Ovary (tissue), 9 donors: ENCODE measurements around the gene SAMHD1. TPM values are rescaled to one million over a fixed set of nuclear protein-coding genes. Genes with fewer than 3 reads are reported as not detected.

Experiments
- DNase-seq, 5 donors: peaks; one replicate each; pipeline ENCODE4 v3.0.0-alpha.2; 2019 to 2020
- H3K27ac ChIP-seq, 2 donors: fragments of 200-600 bp; one replicate each; pipeline versions ENCODE4 v1.5.1 to v1.8.0; 2019 to 2022
- H3K27me3 ChIP-seq: fragments of 200-600 bp; one replicate; pipeline ENCODE4 v1.8.0; 2022
- H3K36me3 ChIP-seq: fragments of 200-600 bp; sonication (generic); one replicate; pipeline ENCODE4 v1.5.1; 2019
- H3K4me1 ChIP-seq: one replicate; pipeline ENCODE4 v1.8.1; 2013; ENCODE audit warnings: mild to moderate bottlenecking, moderate library complexity; ENCODE audit not compliant: insufficient read depth
- H3K4me3 ChIP-seq: fragments of 200-600 bp; sonication (generic); one replicate; pipeline ENCODE4 v1.5.1; 2017
- H3K9me3 ChIP-seq, 2 donors: fragments of 200-600 bp in 1 of 2; sonication (generic) in 1 of 2; one replicate each; pipeline versions ENCODE4 v1.5.1 to v1.8.1; 2013 to 2019; ENCODE audit warnings: mild to moderate bottlenecking in 1 of 2, moderate library complexity in 1 of 2
- EP300 ChIP-seq: sonication (generic); formaldehyde crosslinking; IDR thresholded peaks from one replicate; pipeline ENCODE4 v1.6.1; 2017; ENCODE audit warnings: antibody characterized with exemption
- POLR2A ChIP-seq: fragments of 450-650 bp; IDR thresholded peaks from one replicate; pipeline ENCODE4 v1.6.1; 2017; ENCODE audit warnings: antibody characterized with exemption, mild to moderate bottlenecking, moderate library complexity
- WGBS, 3 donors: extraction: QIAGEN DNeasy Blood & Tissue Kit in 1 of 3; methylation state at CpG; one replicate each; pipeline versions ENCODE4 v1.1.5 to v1.1.7; 2013 to 2017; 5-methylcytosine and 5-hydroxymethylcytosine counted together
- intact Hi-C, 4 donors: fragments of 100-400 bp; cut with DNase I; formaldehyde crosslinking; loops; one replicate each; pipeline versions ENCODE4 v1.11.0 to v1.15.1; 2022 to 2023
- polyA plus RNA-seq, 2 donors: library from polyadenylated mRNA; stranded (reverse); fragments of 200-250 nt in 1 of 2; fragments of 350-450 nt in 1 of 2; fragmentation: Illumina TruSeq in 1 of 2; extraction: RNeasy Lipid Tissue Mini Kit (QIAGEN cat#74804) in 1 of 2; gene quantifications; one replicate each; pipeline ENCODE4 v1.2.3, GENCODE V29; 2013 to 2014
- total RNA-seq, 7 donors: library from RNA; depleted of rRNA in 2 of 7; stranded (reverse); fragments of >200 nt in 2 of 7; fragmentation: NEBNext Ultra II Directional in 3 of 7; extraction: Animal tissue kit (Norgen Biotek cat#: 25700) in 3 of 7; gene quantifications; one replicate each; pipeline versions ENCODE4 v1.1.0 to v1.2.4, GENCODE V29; 2016 to 2023
- TF ChIP-seq, protein P1 (sequence below), 3 donors: fragments of 450-650 bp in 2 of 3; fragments of 200-600 bp in 1 of 3; IDR thresholded peaks; one replicate each; pipeline versions ENCODE4 v1.5.1 to v1.8.0; 2016 to 2022; ENCODE audit warnings: antibody characterized with exemption in 3 of 3, mild to moderate bottlenecking in 1 of 3
- donor health status: DM: no; HTN: no; CAD: no; lungs with moderate emphysema.
- donor health status: DM: no; HTN: no; CAD: no.
- donor health status: Bipolar disorder and iron deficiency.
- donor health status: DM: yes; HTN: yes; CAD: no.
- donor health status: DM: no; HTN: no; CAD: no.
- donor health status: DM: yes; HTN: yes; CAD: no.

The SAMHD1 gene
- total and polyA plus RNA-seq, 9 donors: 25.4 to 184 (median 103) TPM

GRCh38 chr20:36929290-36929689 is 22.2 kb downstream of the SAMHD1 start:
- TF ChIP-seq POLR2A (no peak), EP300 (no peak)
- TF ChIP-seq, protein P1, sequence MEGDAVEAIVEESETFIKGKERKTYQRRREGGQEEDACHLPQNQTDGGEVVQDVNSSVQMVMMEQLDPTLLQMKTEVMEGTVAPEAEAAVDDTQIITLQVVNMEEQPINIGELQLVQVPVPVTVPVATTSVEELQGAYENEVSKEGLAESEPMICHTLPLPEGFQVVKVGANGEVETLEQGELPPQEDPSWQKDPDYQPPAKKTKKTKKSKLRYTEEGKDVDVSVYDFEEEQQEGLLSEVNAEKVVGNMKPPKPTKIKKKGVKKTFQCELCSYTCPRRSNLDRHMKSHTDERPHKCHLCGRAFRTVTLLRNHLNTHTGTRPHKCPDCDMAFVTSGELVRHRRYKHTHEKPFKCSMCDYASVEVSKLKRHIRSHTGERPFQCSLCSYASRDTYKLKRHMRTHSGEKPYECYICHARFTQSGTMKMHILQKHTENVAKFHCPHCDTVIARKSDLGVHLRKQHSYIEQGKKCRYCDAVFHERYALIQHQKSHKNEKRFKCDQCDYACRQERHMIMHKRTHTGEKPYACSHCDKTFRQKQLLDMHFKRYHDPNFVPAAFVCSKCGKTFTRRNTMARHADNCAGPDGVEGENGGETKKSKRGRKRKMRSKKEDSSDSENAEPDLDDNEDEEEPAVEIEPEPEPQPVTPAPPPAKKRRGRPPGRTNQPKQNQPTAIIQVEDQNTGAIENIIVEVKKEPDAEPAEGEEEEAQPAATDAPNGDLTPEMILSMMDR (IDR thresholded peaks at IDR 0.05): no peak
- intact Hi-C loops: no loop called here
- Histone ChIP-seq H3K4me1 (peaks cover 7% of the 10 kb centered on the region), H3K27me3 (no peaks in the 10 kb centered on the region), H3K4me3 (no peak overlapping the region), H3K36me3 (no peaks in the 10 kb centered on the region), H3K27ac (no peak overlapping the region), H3K9me3 (no peaks in the 10 kb centered on the region)
- 70 to 79% (median 77%) methylated on average over 6 of the region's 6 CpGs for WGBS, 3 donors
- no peak for DNase-seq

GRCh38 chr20:36927704-36928103 is 23.8 kb downstream of the SAMHD1 start:
- TF ChIP-seq, protein P1 (IDR thresholded peaks at IDR 0.05): no peak
- TF ChIP-seq POLR2A (no peak), EP300 (no peak)
- H3K4me3 ChIP-seq: no peak overlapping the region
- no peak for DNase-seq
- H3K9me3 ChIP-seq: no peaks in the 10 kb centered on the region
- 79 to 97% (median 87%) methylated on average over 1 of the region's 1 CpG for WGBS, 3 donors
- no peaks in the 10 kb centered on the region for H3K27me3 ChIP-seq
- intact Hi-C loops: no loop called here
- H3K36me3 ChIP-seq: no peaks in the 10 kb centered on the region
- peaks cover 7% of the 10 kb centered on the region for H3K4me1 ChIP-seq
- H3K27ac ChIP-seq: no peak overlapping the region

- no peak overlapping the region for H3K27ac ChIP-seq
- H3K9me3 ChIP-seq: no peaks in the 10 kb centered on the region
- H3K4me1 ChIP-seq: peaks cover 5% of the 10 kb centered on the region
- H3K4me3 ChIP-seq: no peak overlapping the region
- intact Hi-C loops: no loop called here
- TF ChIP-seq, protein P1 (IDR thresholded peaks at IDR 0.05): no peak
- TF ChIP-seq POLR2A: no peak
- no peak for TF ChIP-seq EP300
- H3K36me3 ChIP-seq: no peaks in the 10 kb centered on the region
- no peak for DNase-seq
- WGBS, 3 donors: 88 to 92% (median 91%) methylated on average over 6 of the region's 6 CpGs
- H3K27me3 ChIP-seq: no peaks in the 10 kb centered on the region
Observed at GRCh38 chr20:36926653-36927200, 24.8 kb downstream of the SAMHD1 start.

DNA sequence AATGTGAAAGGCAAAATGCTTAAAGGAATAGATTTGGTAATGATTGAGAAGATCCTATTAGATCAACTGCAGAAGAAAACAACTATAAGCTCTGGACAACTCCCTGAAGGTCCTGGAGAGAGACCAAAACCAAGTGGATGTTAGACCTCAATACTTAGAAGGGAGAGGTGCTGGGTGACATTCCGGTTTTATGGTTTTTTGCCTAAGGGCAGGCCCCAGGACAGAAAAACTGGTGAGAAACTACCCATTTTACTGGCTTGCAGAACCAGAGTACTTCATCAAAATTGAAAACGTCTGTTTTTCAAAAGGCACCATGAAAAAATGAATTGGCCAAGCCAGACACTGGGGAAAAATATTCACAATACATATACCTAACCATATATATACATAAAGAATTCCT is 26.3 kb downstream of the SAMHD1 start:
- 81 to 85% (median 83%) methylated on average over 2 of the region's 2 CpGs for WGBS, 3 donors
- Histone ChIP-seq H3K27ac (no peak overlapping the region), H3K9me3 (no peaks in the 10 kb centered on the region), H3K27me3 (no peaks in the 10 kb centered on the region), H3K36me3 (no peaks in the 10 kb centered on the region), H3K4me3 (no peak overlapping the region), H3K4me1 (no peaks in the 10 kb centered on the region)
- no peak for DNase-seq
- TF ChIP-seq EP300 (no peak), POLR2A (no peak)
- TF ChIP-seq, protein P1 (IDR thresholded peaks at IDR 0.05): no peak
- intact Hi-C loops: no loop called here
